CD4-positive, alpha-beta T cell treated with Interleukin-12 subunit alpha and Interleukin-12 subunit beta, for 1 hour (primary cell): ENCODE measurements around the gene SLAMF8.

Source experiments
- DNase-seq: peaks from one replicate; pipeline ENCODE4 v3.0.0-alpha.2; 2020

Gene SLAMF8

GRCh38 chr1:159849626-159850366 lies 23.1 kb downstream of the SLAMF8 start:
- no peak for DNase-seq

GRCh38 chr1:159851407-159851806 lies 24.7 kb downstream of the SLAMF8 start:
- peak; percentile 7 for DNase-seq

GRCh38 chr1:159853417-159854115 lies 26.9 kb downstream of the SLAMF8 start:
- DNase-seq: no peak

GRCh38 chr1:159854116-159854692 lies 27.5 kb downstream of the SLAMF8 start:
- DNase-seq: peak; percentile 13

GRCh38 chr1:159854693-159855192 lies 28.1 kb downstream of the SLAMF8 start:
- DNase-seq: peak; percentile 80

- no peak for DNase-seq
These were observed 29.0 kb downstream of the SLAMF8 start for GRCh38 chr1:159855709-159856108.

- no peak for DNase-seq
These were observed 29.9 kb downstream of the SLAMF8 start for GRCh38 chr1:159856576-159856975.

GRCh38 chr1:159857889-159858288 lies 31.2 kb downstream of the SLAMF8 start:
- no peak for DNase-seq

- no peak for DNase-seq
These were observed 33.2 kb downstream of the SLAMF8 start for GRCh38 chr1:159859767-159860322.

- no peak for DNase-seq
These were observed 33.8 kb downstream of the SLAMF8 start for GRCh38 chr1:159860456-159860855.

- no peak for DNase-seq
These were observed 34.5 kb downstream of the SLAMF8 start for GRCh38 chr1:159861218-159861617.

GRCh38 chr1:159862031-159862430 lies 35.4 kb downstream of the SLAMF8 start:
- no peak for DNase-seq

- no peak for DNase-seq
These were observed 35.9 kb downstream of the SLAMF8 start, which contains the start of gene VSIG8 for GRCh38 chr1:159862557-159862956. TSS of gene VSIG8 (minus strand) at chr1:159862657. CDS start at chr1:159862521, 136 bp downstream.

- DNase-seq: no peak
These were observed 37.6 kb downstream of the SLAMF8 start for GRCh38 chr1:159864262-159864661.

GRCh38 chr1:159866066-159866465 lies 39.4 kb downstream of the SLAMF8 start:
- no peak for DNase-seq

GRCh38 chr1:159866905-159867663 lies 40.4 kb downstream of the SLAMF8 start:
- DNase-seq: no peak

GRCh38 chr1:159867664-159868026 lies 41.0 kb downstream of the SLAMF8 start:
- no peak for DNase-seq

- no peak for DNase-seq
These were observed 42.1 kb downstream of the SLAMF8 start for GRCh38 chr1:159868766-159869165.

- DNase-seq: no peak
These were observed 42.5 kb downstream of the SLAMF8 start for GRCh38 chr1:159869173-159869572.

- DNase-seq: no peak
These were observed 42.9 kb downstream of the SLAMF8 start for GRCh38 chr1:159869607-159870006.

GRCh38 chr1:159870704-159871103 lies 44.0 kb downstream of the SLAMF8 start:
- no peak for DNase-seq

- DNase-seq: no peak
These were observed 46.2 kb downstream of the SLAMF8 start for GRCh38 chr1:159872891-159873290.
